Measurements from ENCODE around the gene H2AZ1. TPM values are rescaled to one million over a fixed set of nuclear protein-coding genes. Genes with fewer than 3 reads are reported as not detected.

The H2AZ1 gene
- total RNA-seq, 1 experiment from 2014 or later = 457 TPM

DNA sequence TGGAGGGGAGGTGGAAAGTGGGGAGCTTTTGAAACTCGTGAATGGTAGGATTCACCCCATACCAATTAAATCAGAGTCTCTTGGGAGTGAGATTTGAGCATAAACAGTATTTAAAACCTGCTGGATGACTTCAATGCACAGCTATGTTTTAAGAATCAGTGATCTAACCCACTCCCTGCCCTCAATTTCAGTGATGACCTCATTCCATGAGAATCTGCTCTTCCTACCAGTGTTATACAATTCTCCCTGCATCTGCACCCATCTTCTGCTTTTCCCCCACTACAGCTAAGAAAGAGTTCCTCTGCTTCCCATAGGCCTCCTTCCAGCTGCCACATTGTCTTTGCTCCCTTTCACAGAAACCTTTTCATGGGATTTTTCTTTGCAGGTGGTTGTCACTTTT is 18.3 kb upstream of the H2AZ1 start:
- no peak for DNase-seq
- no peaks in the 10 kb centered on the region for H3K4me1 ChIP-seq
- ChIA-PET CTCF (no interaction called here), POLR2A (no interaction called here)
- peaks cover 10% of the 10 kb centered on the region for H3K27me3 Mint-ChIP-seq (ENCODE audit: insufficient read depth, unreplicated experiment)
- BruUV-seq (replicated peaks) = no TSS peak
- no peaks in the 10 kb centered on the region for H3K9me3 Mint-ChIP-seq (ENCODE audit: unreplicated experiment)
- no peaks in the 10 kb centered on the region for H3K36me3 ChIP-seq (ENCODE audit: control insufficient read depth, insufficient read depth, low read length)
- H3K27ac Mint-ChIP-seq (ENCODE audit: unreplicated experiment) = no peak overlapping the region
- H3K27me3 ChIP-seq (replicated peaks; ENCODE audit: control insufficient read depth, insufficient read depth, low read length) = no peaks in the 10 kb centered on the region
- no peaks in the 10 kb centered on the region for H3K4me1 Mint-ChIP-seq (ENCODE audit: low read depth, unreplicated experiment)
- H3K36me3 Mint-ChIP-seq (ENCODE audit: insufficient read depth, unreplicated experiment) = no peaks in the 10 kb centered on the region
- H3K4me3 ChIP-seq (ENCODE audit: low read depth, low read length) = no peak overlapping the region
- intact Hi-C loops (cut with micrococcal nuclease; ENCODE audit: unreplicated experiment) = no loop called here
- H3K4me3 Mint-ChIP-seq (ENCODE audit: unreplicated experiment) = no peak overlapping the region
- H3K9me3 ChIP-seq = no peaks in the 10 kb centered on the region
- no peak for TF ChIP-seq CTCF (IDR thresholded peaks at IDR 0.05; ENCODE audit: insufficient read depth in 1 of 2, low read depth in 1 of 2, low read length in 1 of 2, severe bottlenecking in 1 of 2, unreplicated experiment in 1 of 2)

- CTCF ChIA-PET = no interaction called here
- no peak for TF ChIP-seq CTCF (IDR thresholded peaks at IDR 0.05; ENCODE audit: insufficient read depth in 1 of 2, low read depth in 1 of 2, low read length in 1 of 2, severe bottlenecking in 1 of 2, unreplicated experiment in 1 of 2)
- no peaks in the 10 kb centered on the region for H3K36me3 Mint-ChIP-seq (ENCODE audit: insufficient read depth, unreplicated experiment)
- Histone ChIP-seq H3K36me3 (ENCODE audit: control insufficient read depth, insufficient read depth, low read length) (no peaks in the 10 kb centered on the region), H3K27me3 (replicated peaks; ENCODE audit: control insufficient read depth, insufficient read depth, low read length) (no peaks in the 10 kb centered on the region), H3K9me3 (no peaks in the 10 kb centered on the region), H3K4me1 (no peaks in the 10 kb centered on the region), H3K4me3 (ENCODE audit: low read depth, low read length) (no peak overlapping the region)
- H3K27me3 Mint-ChIP-seq (ENCODE audit: insufficient read depth, unreplicated experiment) = peaks cover 10% of the 10 kb centered on the region
- H3K27ac Mint-ChIP-seq (ENCODE audit: unreplicated experiment) = no peak overlapping the region
- POLR2A ChIA-PET = no interaction called here
- intact Hi-C loops (cut with micrococcal nuclease; ENCODE audit: unreplicated experiment) = no loop called here
- H3K4me1 Mint-ChIP-seq (ENCODE audit: low read depth, unreplicated experiment) = no peaks in the 10 kb centered on the region
- no peak overlapping the region for H3K4me3 Mint-ChIP-seq (ENCODE audit: unreplicated experiment)
- no peak for DNase-seq
- H3K9me3 Mint-ChIP-seq (ENCODE audit: unreplicated experiment) = no peaks in the 10 kb centered on the region
- no TSS peak for BruUV-seq (replicated peaks)
These were observed 16.6 kb upstream of the H2AZ1 start for GRCh38 chr4:99966692-99967091.

- H3K27me3 Mint-ChIP-seq (ENCODE audit: insufficient read depth, unreplicated experiment) = peaks cover 10% of the 10 kb centered on the region
- BruUV-seq (replicated peaks) = no TSS peak
- H3K9me3 ChIP-seq = no peaks in the 10 kb centered on the region
- no peaks in the 10 kb centered on the region for H3K36me3 Mint-ChIP-seq (ENCODE audit: insufficient read depth, unreplicated experiment)
- H3K36me3 ChIP-seq (ENCODE audit: control insufficient read depth, insufficient read depth, low read length) = no peaks in the 10 kb centered on the region
- no peak for TF ChIP-seq CTCF (IDR thresholded peaks at IDR 0.05; ENCODE audit: insufficient read depth in 1 of 2, low read depth in 1 of 2, low read length in 1 of 2, severe bottlenecking in 1 of 2, unreplicated experiment in 1 of 2)
- no peak overlapping the region for H3K4me3 Mint-ChIP-seq (ENCODE audit: unreplicated experiment)
- no peaks in the 10 kb centered on the region for H3K27me3 ChIP-seq (replicated peaks; ENCODE audit: control insufficient read depth, insufficient read depth, low read length)
- no peaks in the 10 kb centered on the region for H3K4me1 Mint-ChIP-seq (ENCODE audit: low read depth, unreplicated experiment)
- intact Hi-C loops (cut with micrococcal nuclease; ENCODE audit: unreplicated experiment) = no loop called here
- H3K4me1 ChIP-seq = no peaks in the 10 kb centered on the region
- no peak for DNase-seq
- CTCF ChIA-PET = no interaction called here
- POLR2A ChIA-PET = no interaction called here
- no peak overlapping the region for H3K4me3 ChIP-seq (ENCODE audit: low read depth, low read length)
- H3K9me3 Mint-ChIP-seq (ENCODE audit: unreplicated experiment) = no peaks in the 10 kb centered on the region
- no peak overlapping the region for H3K27ac Mint-ChIP-seq (ENCODE audit: unreplicated experiment)
These were observed 15.7 kb upstream of the H2AZ1 start for GRCh38 chr4:99965674-99966350.

Data from Caco-2 (cell line).